ENCODE measurements around the gene POU3F2. TPM values are rescaled to one million over a fixed set of nuclear protein-coding genes. Genes with fewer than 3 reads are reported as not detected.

Gene POU3F2
- total RNA-seq, 4 donors from 2014 or later, result 0.07 TPM; not detected in 3

Other genes starting within 250 kb of the POU3F2 start
- 10 to 100 TPM; 16.4 to 35.0 (median 22.4) TPM for gene FBXL4, start 113.4 kb downstream of the POU3F2 start, total RNA-seq

All from gastrocnemius medialis (tissue), 4 donors.